AG04449 (cell line): ENCODE measurements around the gene JUN.

ENCODE experiments used
- CTCF ChIA-PET: fragments of 350-600 bp; formaldehyde crosslinking; extraction: SDS; loops from one replicate; lab custom pipeline; 2021; ENCODE audit warnings: antibody characterized with exemption; lab: Yijun Ruan, JAX
- POLR2A ChIA-PET: fragments of 400-600, 350-600 bp; formaldehyde crosslinking; extraction: SDS; loops from one replicate; lab custom pipeline; 2020; ENCODE audit warnings: antibody characterized with exemption, inconsistent platforms; lab: Yijun Ruan, JAX
- DNase-seq: peaks from one replicate; pipeline ENCODE4 v3.0.0-alpha.2; 2010; ENCODE audit warnings: low read depth, low spot score
- H3K4me3 ChIP-seq: 2 replicates; pipeline ENCODE4 v1.5.1; 2011; ENCODE audit warnings: low read depth, mild to moderate bottlenecking, control low read depth, low read length
- TF ChIP-seq, protein P1 (sequence below): IDR thresholded peaks from one replicate; pipeline ENCODE4 v1.5.1; 2011; ENCODE audit warnings: mild to moderate bottlenecking, moderate library complexity, low read length, control low read depth, inconsistent platforms; ENCODE audit not compliant: insufficient read depth; ENCODE audit errors: missing control alignments

The JUN gene

GRCh38 chr1:58765006-58765405 lies 18.8 kb downstream of the JUN start:
- TF ChIP-seq, protein P1, sequence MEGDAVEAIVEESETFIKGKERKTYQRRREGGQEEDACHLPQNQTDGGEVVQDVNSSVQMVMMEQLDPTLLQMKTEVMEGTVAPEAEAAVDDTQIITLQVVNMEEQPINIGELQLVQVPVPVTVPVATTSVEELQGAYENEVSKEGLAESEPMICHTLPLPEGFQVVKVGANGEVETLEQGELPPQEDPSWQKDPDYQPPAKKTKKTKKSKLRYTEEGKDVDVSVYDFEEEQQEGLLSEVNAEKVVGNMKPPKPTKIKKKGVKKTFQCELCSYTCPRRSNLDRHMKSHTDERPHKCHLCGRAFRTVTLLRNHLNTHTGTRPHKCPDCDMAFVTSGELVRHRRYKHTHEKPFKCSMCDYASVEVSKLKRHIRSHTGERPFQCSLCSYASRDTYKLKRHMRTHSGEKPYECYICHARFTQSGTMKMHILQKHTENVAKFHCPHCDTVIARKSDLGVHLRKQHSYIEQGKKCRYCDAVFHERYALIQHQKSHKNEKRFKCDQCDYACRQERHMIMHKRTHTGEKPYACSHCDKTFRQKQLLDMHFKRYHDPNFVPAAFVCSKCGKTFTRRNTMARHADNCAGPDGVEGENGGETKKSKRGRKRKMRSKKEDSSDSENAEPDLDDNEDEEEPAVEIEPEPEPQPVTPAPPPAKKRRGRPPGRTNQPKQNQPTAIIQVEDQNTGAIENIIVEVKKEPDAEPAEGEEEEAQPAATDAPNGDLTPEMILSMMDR: no peak
- H3K4me3 ChIP-seq: no peak overlapping the region
- no peak for DNase-seq
- CTCF ChIA-PET: interaction anchor here (0.8 to 6.0 kb wide), 6 partner anchors 9 to 934 kb away, joined by 3 to 57 read pairs (median 3); no protein-coding TSS in a partner anchor
- POLR2A ChIA-PET: interaction anchor here (0.7 to 2.5 kb wide), 3 partner anchors 10 to 15 kb away, joined by 3 to 17 read pairs (median 3); no protein-coding TSS in a partner anchor

GRCh38 chr1:58764294-58764978 lies 19.4 kb downstream of the JUN start:
- no peak for DNase-seq
- peak overlapping the region; percentile 12; the same call in 1 of the 2 replicates for H3K4me3 ChIP-seq
- ChIA-PET POLR2A (interaction anchor here (0.7 to 3.3 kb wide), 4 partner anchors 9 to 19 kb away, joined by 3 to 17 read pairs (median 8); partner anchors contain the start of gene JUN), CTCF (interaction anchor here (0.9 to 6.0 kb wide), 3 partner anchors 9 to 22 kb away, joined by 3 to 57 read pairs (median 3); no protein-coding TSS in a partner anchor)
- TF ChIP-seq, protein P1: no peak

GRCh38 chr1:58763214-58763613 lies 20.6 kb downstream of the JUN start:
- no peak overlapping the region for H3K4me3 ChIP-seq
- ChIA-PET CTCF (interaction anchor here (0.8 to 6.0 kb wide), 7 partner anchors 8 to 1186 kb away, joined by 3 to 57 read pairs (median 4); no protein-coding TSS in a partner anchor), POLR2A (interaction anchor here (0.8 to 3.3 kb wide), 6 partner anchors 8 to 280 kb away, joined by 3 to 17 read pairs (median 5); partner anchors contain the start of gene JUN)
- TF ChIP-seq, protein P1: no peak
- no peak for DNase-seq

- ChIA-PET CTCF (interaction anchor here (0.8 to 6.0 kb wide), 7 partner anchors 7 to 1187 kb away, joined by 3 to 57 read pairs (median 4); no protein-coding TSS in a partner anchor), POLR2A (interaction anchor here (0.8 to 3.3 kb wide), 6 partner anchors 7 to 281 kb away, joined by 3 to 17 read pairs (median 5); partner anchors contain the start of gene JUN)
- H3K4me3 ChIP-seq: no peak overlapping the region
- TF ChIP-seq, protein P1: no peak
- no peak for DNase-seq
These were observed 21.0 kb downstream of the JUN start for GRCh38 chr1:58762806-58763205.

- POLR2A ChIA-PET: interaction anchor here (0.6 to 2.1 kb wide), 6 partner anchors 8 to 998 kb away, joined by 3 to 17 read pairs (median 4); partner anchors contain the start of gene JUN
- no peak overlapping the region for H3K4me3 ChIP-seq
- TF ChIP-seq, protein P1: no peak
- CTCF ChIA-PET: interaction anchor here (0.9 to 8.7 kb wide), 9 partner anchors 8 to 1004 kb away, joined by 3 to 58 read pairs (median 3); no protein-coding TSS in a partner anchor
- peak; percentile 98 for DNase-seq
These were observed 28.4 kb downstream of the JUN start for GRCh38 chr1:58755468-58755872.
